NCI-H2107 treated with DMSO at 0.1 percent for 48 hours (cell line): ENCODE results near the gene KRTAP5-7.

Experiments
- DNase-seq: peaks from one replicate; lab custom pipeline; 2025; ENCODE audit not compliant: unreplicated experiment; lab: John Stamatoyannopoulos, UW

The KRTAP5-7 gene

DNA sequence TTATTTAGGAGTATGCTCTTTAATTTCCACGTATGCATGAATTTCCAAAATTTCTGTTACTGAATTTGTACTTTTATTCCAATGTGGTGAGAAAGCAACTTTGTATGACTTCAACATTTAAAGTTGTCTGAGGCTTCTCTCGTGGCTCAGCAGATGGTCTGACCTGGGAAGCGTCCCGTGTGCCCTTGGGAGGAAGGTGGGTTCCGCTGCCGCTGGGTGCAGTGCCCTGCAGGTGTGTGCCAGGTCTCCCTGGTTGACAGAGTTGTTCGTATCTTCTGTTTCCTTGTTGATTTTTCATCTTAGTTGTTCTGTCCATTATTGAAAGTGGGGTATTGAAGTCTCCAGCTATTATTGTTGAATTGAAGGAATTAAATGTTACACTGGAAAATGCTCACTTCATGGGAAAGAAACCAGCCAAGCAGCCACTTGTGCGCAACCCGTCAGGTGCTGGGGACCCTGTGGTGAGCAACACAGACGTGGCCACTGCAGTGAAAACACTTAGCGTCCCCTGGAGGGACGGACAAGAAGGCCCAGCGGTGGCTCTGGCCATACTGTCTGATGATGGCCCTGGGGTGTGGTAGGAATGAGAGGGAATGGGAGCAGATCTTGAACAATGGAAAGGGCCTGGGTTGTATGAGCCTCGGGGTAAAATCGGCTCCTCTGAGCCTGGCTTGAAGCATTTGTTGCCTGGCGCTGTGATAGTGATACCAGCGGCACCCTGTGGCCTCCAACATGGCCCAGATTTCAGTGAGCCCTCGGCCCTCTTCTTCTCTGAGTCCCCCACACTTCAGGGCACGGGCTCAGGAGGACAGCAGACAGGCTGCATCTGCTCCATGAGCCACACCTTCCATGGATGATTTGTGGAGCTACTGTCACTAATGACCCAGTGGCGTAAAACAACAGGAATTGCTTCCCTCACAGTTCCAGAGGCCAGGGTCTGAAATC lies 31.5 kb upstream of the KRTAP5-7 start:
- no peak for DNase-seq

DNA sequence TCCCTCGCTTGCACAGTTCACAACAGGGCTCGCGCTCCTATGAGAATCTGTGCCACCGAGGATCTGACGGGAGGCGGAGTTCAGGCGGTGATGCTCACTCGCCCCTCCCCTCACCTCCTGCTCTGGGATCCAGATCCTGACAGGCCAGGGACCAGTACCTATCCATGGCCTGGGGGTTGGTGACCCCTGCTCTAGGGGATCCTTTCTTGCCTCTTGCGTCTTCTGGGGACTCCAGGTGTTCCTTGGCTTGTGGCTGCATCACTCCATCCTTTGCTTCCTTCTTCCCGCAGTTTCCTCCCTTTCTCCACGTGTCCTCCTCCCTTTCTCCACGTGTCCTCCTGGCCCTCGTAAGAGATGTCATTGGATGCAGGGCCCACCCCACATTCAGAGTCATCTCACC lies 30.6 kb upstream of the KRTAP5-7 start:
- DNase-seq = no peak

DNA sequence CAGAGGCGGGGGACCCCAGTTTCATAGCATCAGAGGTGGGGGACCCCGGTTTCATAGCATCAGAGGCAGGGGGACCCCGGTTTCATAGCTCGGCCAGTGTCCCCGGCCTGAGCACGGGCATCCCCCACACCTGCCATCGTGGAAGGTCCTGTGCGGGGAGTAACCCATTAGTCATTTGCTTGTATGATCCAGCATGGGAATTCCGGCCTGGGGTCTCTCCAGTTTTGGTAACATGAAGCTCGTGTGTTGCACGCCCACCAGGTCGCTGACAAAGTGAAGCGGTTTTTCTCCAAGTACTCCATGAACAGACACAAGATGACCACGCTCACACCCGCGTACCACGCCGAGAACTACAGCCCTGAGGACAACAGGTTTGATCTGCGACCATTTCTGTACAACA lies 29.0 kb upstream of the KRTAP5-7 start:
- no peak for DNase-seq

DNA sequence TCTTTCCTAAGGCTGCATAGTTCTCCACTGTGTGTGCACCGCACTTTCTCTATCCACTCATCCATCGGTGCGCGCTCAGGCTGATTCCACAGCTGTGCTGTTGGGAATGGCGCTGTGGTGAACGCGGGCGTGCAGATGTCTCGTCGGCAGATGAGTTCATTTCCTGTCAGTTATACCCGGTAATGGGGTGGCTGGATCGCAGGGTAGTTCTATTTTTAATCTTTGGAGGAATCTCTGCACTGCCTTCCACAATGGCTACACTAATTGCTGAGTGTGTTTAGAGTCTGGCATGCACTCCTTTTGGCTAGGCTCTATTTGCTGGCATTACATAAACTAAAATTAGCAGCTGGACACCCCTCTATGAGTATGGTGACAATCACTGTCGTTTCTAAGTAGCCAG lies 27.9 kb upstream of the KRTAP5-7 start:
- no peak for DNase-seq

DNA sequence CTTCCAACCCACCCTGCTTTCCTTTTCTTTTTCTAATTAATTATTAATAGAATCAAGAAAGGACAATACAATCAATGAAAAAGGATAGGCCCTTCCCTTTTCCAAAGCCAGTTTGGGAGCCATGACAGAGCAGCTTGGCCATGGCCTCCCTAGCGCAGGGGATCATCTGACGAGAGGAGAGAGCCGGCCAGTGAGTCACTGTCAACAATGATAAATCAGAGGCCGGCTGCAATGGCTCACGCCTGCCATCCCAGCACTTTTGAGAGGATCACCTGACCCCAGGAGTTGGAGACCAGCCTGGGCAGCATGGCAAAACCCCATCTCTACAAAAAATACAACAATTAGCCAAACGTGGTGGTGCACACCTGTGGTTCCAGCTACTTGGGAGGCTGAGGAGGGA lies 27.5 kb upstream of the KRTAP5-7 start:
- no peak for DNase-seq

DNA sequence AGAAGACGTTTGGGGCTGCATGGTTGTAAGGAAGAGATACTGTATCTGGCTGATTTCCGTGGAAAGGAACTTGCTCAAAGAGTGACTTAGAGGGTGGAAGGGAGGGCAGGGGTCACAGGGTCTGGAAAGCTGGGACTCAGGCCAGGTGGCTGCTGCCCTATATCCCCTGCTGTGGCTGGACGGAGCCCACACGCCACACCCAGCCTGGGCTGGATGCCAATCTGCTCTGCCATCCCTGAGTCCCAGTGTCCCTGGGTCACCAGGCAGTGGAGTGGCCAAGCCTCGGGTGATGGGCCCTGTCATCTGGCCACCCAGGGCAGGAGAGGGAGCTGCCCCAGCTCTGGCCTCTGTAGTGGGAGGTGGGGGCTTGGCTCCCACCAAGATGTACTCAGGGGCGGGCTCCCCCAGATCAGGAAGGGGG lies 26.5 kb upstream of the KRTAP5-7 start:
- DNase-seq = no peak

DNA sequence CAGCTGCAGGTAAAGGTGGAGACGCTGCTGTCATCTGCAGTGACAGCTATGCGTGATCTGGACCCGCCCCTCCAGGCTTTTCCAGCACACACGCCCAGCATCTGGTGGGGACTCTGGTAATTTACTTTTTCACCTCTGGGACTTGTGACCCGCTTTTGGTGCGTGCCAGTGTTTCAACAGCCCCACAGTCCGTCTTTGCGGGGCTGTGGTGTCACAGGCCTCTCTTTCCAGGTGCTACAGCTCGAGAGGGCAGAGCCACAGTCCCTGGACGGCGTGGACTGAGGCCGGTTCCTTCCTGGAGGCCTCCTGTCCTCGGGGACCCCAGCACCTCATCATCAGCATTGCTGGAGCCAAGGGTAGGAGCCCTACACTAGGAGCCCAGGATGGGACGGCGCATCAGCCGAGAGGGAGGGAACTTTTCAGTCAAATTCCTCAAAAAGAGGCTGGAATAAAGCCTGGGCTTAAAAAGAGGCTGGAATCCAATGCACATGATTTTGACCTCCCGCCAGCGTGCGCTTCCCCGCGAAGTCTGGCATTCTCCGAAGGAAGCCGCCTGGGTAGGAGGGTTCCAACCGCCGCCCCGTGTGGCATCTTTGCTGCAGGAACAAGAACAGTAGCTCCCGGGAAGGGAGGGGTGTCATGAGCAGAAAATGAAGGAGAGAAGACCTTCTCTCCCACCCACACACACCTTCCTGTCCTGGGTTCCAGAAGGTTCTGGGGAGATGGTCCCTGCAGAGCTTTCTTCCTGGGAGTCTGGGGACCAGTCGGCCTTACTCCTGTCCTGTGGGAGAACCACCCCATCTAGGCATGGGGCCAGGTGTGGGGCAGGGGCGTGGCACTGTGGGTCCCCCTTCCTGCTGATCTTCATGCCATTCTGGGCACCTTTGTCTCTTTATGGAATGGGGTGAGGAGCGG lies 25.7 kb upstream of the KRTAP5-7 start:
- no peak for DNase-seq

DNA sequence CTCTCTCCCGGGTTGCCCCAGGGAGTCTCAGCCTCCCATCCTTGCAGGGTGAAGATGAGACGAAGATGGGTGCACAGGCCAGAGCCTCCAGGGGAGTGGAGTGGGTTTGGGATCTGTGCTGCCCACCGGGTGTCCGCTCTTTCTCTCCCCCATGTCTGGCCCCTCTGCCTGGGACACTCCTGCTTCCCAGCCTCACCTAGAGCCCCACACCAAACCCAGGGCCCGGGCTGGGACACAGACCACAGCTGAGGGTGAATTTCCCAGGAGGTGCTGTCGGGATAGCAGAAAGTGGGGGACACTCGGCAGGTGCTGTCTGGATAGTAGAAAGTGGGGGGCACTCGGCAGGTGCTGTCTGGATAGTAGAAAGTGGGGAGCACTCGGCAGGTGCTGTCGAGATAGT lies 25.0 kb upstream of the KRTAP5-7 start:
- DNase-seq = no peak

DNA sequence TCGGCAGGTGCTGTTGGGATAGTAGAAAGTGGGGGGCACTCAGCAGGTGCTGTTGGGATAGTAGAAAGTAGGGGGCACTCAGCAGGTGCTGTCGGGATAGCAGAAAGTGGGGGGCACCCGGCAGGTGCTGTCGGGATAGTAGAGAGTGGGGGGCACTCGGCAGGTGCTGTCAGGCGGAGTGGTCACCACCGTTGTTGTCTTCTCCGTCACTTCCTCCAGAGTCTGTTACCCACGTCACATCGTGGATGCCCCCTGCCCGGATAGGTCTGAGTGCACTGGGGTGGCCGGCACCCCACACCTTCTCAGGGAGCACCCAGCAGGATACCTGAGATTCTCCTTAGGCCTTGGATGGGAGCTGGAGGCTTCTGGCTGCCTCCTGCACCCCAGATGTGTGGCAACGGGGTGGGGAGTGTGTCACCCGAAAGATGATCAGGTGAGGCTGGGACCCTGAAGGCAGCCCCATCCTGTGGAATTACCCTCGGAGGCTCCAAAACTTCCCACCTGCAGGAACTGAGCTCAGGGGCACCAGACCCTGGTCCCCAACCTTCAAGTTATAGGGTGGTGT lies 24.1 kb upstream of the KRTAP5-7 start:
- DNase-seq = no peak

DNA sequence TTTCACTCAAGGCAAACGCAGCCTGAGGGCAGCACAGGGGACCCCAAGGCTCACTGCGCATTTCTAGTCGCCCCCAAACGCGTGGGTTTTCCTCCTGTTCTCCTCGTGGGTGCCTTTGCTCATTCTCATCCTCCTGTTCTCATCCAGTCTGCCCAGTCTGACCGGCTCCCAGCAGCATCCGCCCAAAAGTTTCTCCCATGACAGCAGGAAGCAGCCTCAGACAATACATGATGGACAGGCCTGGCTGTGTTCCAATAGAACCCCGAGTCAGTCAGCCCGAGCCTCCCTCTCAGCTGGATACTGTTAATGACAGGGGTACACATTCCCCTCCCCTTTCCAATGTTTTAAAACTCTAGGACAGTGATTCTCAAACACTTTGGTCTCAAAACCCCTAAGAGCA lies 22.5 kb upstream of the KRTAP5-7 start:
- DNase-seq = no peak

DNA sequence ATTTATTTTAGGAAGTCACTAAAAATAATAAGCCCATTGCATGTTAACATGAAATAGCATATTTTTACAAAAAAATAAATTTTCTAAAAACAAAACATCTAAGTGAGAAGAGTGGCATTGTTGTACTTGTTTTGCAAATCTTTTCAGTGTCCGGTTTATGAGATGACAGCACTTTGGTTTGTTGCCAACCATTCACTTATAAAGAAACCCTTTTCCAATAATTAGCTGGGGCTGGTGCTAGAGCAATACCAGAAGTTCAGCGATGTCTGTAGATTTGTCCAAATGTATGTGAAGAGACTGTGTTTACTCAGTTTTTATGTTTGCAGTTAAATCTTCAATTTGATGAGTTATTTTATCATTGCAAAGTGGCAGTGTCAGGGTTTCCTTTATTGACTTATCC lies 22.1 kb upstream of the KRTAP5-7 start:
- no peak for DNase-seq

DNA sequence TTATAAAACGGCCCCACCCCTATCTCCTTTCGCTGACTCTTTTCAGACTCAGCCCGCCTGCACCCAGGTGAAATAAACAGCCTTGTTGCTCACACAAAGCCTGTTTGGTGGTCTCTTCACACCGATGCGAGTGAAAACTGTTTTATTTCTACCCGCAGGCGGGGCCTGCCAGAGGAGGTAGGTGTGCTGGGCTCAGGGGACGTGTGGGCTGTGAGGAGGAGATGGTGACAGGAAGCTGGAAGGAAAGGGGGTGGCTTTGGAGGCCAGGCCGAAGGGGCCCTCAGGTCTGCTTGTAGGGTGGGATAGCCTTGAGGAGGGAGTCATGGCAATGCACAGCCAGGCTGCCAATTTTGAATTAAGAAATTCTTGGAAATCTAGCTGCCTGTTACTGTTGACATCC lies 21.3 kb upstream of the KRTAP5-7 start:
- DNase-seq = no peak

DNA sequence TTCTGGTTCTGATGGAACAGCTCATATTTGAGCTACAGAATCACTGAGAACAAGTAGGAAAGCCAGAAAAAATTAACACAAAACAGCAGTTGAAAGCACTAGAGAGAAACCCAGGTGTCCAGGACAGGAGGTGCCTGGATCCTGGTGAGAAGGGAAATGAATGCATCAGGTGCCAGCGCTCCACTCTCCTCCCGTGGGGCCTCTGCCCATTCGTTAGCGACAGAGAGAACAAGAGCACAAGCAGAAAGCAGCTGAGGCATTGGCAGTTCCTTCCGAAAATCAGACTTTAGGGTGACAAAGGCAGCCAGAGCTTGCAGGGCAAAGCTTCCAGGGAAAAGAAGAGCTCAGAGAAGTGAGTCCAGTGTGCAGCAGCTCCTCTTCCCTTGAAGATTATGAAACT lies 20.0 kb upstream of the KRTAP5-7 start:
- DNase-seq = no peak

DNA sequence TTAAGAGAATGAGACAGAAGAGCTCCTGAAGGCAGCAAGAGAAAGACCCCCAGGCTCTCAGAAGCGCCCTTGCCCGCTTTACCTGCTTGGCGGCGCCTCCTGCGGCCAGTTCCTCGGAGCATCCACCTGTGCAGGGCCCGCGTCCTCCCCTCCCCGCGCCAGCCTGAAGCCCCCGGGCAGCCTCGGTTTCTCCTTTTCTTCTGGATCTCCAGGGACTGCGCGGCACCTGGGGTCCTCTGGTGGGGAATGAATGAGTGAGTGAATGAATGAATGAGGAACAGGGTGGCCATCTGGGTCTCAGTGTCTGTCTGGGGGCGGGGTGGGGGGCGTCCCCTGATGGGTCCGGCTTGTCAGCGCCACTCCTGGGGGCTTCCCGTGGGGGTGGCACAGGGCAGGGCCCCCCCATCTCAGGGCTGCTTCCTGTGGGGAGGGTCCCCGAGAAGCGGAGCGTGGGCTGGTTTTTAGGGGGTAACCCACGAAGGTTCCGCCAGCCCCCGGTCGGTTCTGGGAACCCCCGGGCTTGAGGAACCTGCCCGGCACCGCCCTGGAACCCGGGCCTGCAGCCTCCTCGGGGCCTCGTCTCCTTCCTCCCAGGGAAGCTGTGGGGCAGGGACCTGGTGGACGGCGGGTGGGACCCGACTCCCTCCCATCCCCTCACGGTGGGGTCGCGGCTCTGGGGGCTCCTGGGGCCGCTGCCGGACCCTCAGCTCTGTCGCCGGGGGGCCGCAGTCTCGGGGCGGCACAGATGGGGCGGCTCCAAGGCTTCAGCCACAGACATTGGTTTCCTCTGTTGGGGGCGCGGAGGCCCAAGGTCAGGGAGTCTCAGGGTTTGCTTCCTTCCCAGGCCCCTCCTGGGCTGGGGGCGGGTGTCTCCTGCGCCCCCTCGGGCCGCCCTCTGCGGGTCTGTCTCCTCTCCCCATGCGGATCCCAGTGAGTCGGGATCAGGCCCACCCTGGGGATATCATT lies 8.3 kb upstream of the KRTAP5-7 start:
- no peak for DNase-seq

DNA sequence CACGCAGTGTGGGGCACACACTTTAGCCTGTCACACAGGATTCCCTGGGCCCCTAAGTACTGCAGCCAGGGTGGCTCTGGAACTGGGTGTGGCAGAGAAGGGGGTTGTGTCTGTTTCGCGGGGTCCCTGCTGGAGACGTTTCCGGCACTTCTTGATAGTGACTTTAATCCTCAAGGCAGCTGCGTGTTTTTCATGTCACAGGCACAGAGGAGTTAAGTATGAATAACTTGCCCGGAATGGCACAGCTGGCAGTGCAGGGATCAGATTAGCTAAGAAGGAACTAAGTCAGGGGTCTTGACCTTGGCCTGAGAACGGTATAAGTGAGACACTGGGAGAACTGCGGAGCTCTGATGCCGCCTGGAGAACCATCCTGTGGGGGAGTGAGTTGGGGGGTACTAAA lies 7.5 kb upstream of the KRTAP5-7 start:
- no peak for DNase-seq

DNA sequence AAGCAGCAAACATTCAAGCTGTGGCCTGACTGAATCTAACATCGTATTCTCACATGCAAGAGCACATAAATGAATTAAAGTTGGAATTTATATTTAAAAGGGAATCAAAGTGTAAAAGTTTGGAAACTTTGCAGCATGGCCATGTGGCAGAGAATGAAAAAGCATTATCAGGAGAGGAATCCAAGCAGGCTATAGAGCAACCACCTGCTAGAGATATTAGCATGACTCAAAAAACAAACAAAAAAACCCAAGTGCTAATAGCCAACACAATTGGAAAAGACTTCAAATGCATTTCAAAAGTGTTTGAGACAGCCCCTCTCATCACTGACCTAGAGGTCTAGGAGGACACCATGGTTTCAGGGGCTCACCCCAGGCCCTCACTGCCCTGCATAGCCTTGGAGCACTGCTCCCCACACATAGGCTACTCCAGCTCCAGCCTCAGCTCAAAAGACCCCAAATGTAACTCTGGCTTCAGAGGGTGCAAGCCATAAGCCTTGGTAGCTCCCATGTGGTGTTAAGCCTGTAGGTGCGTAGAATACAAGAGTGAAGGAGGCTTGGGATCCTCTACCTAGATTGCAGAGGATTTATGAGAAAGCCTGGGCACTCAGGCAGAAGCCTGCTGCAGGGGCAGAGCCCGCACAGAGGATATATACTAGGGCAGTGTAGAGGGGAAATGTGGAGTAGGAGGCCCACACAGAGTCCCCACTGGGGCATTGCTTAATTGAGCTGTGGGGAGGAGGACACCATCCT lies 1.7 kb upstream of the KRTAP5-7 start:
- no peak for DNase-seq

DNA sequence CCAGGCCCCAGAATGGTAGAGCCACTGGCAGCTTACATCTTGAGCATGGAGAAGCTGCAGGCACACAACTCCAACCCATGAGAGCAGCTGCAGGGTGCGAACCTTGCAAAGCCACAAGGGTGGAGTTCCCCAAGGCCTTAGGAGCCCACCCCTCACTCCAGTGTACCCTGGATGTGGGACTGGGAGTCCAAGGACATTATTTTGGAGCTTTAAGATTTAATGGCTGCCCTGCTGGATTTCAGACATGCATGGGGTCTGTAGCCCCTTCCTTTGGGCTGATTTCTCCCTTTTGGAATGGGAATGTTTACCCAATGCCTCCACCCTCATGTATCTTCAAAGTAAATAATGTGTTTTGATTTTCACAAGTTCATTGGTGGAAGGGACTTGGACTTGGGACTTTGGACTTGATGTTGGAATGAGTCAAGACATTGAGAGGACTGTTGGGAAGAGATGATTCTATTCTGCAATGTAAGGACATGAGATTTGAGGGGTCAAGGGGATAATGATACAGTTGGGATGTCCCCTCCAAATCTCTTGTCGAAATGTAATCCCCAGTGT lies 1.1 kb upstream of the KRTAP5-7 start:
- DNase-seq = no peak

DNA sequence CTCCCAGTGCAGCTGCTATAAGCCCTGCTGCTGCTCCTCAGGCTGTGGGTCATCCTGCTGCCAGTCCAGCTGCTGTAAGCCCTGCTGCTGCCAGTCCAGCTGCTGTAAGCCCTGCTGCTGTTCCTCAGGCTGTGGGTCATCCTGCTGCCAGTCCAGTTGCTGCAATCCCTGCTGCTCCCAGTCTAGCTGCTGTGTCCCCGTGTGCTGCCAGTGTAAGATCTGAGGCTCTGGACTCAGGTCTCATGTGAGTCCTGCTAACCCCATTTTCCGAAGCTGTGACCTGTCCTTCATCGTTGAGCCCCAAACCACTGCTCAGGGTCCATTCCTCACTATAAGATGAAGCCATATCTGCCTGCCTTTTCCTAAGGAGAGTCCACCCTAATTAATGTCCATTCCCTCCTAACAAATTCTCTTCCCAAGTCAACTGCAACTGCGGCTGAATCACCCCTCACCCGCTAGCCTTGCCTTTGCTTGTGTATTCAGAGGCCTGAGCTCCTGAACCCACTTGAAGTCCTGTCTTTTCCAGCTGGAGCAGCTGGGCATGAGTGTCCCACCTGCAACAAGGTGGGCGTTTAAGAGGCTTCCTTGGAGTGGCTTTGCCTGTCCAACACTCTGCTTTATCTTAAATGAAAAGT lies 626 bp downstream of the KRTAP5-7 start:
- no peak for DNase-seq

DNA sequence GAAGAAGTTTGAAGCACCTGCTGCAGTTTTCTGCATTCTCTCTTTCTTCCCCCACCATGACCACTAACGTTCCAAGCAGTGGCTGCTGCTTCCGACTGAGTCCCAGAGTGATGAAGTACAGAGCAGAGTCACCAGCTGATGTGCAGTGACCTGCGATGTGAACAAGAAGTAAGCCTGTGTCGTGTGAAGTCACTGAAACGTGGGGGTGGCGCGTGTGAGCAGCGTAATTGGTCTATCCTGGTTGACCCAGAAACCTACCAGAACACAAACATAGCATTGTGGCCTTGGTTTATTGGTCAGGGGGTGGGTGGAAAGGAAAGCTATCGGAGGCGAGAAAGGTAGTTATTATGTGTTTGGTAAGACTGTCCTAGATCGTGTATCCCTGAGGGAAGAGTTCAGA lies 3.5 kb downstream of the KRTAP5-7 start:
- DNase-seq = no peak
